ENCODE data around the gene TLE1.

- TF ChIP-seq, protein P1, sequence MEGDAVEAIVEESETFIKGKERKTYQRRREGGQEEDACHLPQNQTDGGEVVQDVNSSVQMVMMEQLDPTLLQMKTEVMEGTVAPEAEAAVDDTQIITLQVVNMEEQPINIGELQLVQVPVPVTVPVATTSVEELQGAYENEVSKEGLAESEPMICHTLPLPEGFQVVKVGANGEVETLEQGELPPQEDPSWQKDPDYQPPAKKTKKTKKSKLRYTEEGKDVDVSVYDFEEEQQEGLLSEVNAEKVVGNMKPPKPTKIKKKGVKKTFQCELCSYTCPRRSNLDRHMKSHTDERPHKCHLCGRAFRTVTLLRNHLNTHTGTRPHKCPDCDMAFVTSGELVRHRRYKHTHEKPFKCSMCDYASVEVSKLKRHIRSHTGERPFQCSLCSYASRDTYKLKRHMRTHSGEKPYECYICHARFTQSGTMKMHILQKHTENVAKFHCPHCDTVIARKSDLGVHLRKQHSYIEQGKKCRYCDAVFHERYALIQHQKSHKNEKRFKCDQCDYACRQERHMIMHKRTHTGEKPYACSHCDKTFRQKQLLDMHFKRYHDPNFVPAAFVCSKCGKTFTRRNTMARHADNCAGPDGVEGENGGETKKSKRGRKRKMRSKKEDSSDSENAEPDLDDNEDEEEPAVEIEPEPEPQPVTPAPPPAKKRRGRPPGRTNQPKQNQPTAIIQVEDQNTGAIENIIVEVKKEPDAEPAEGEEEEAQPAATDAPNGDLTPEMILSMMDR (conservative IDR thresholded peaks at IDR 0.05; ENCODE audit: low read depth, low read length): no peak
- TF ChIP-seq EZH2 (IDR thresholded peaks at IDR 0.05; ENCODE audit: low read length, unreplicated experiment) (no peak), EZH2phosphoT487 (IDR thresholded peaks at IDR 0.05; ENCODE audit: borderline replicate concordance, low read length) (no peak)
Observed at GRCh38 chr9:81656004-81656403, 33.3 kb downstream of the TLE1 start.

Data from PC-3 (cell line).